NB4 (cell line): ENCODE results near the gene RPP21.

Experiments
- CTCF ChIP-seq: IDR thresholded peaks from one replicate; pipeline ENCODE4 v1.5.1; 2012; ENCODE audit warnings: low read depth, low read length
- MAX ChIP-seq: IDR thresholded peaks from 2 replicates; pipeline ENCODE4 v1.6.1; 2011; ENCODE audit warnings: low read depth, low read length
- MYC ChIP-seq: IDR thresholded peaks from 2 replicates; pipeline ENCODE4 v1.6.1; 2011; ENCODE audit warnings: low read depth, low read length
- POLR2A ChIP-seq: IDR thresholded peaks from 2 replicates; pipeline ENCODE4 v1.6.1; 2011; ENCODE audit warnings: mild to moderate bottlenecking; ENCODE audit not compliant: insufficient read length; ENCODE audit errors: extremely low read depth

GRCh38 chr6:30359276-30359675 is 14.3 kb downstream of the RPP21 start:
- TF ChIP-seq MAX = no peak
- no peak for TF ChIP-seq POLR2A
- no peak for TF ChIP-seq CTCF
- TF ChIP-seq MYC = no peak
